K562 (cell line): ENCODE measurements around the gene CDCP1. TPM values are rescaled to one million over a fixed set of nuclear protein-coding genes. Genes with fewer than 3 reads are reported as not detected.
A peak's percentile ranks its signal among the peaks of the same experiment; 100 is the strongest.

Experiments
- ATAC-seq: fragments of 200-7000 bp; cut with Tn5 transposase; 3 replicates; pipeline ENCODE4 v1.9.1; 2020; ENCODE audit warnings: moderate library complexity
- BruUV-seq: library from RNA; stranded (reverse); fragments of 400-500 nt; replicated peaks from 2 replicates; lab custom pipeline; 2021; lab: Mats Ljungman, UMichigan
- CTCF ChIA-PET: fragments of 300-600 bp; formaldehyde crosslinking; extraction: SDS; loops from one replicate; lab custom pipeline; 2021; ENCODE audit warnings: low intra/inter-chr PET ratio; lab: Yijun Ruan, JAX
- POLR2A ChIA-PET: fragments of 300-600, 350-650 bp; sonication (Branson Sonifier 250); formaldehyde crosslinking; extraction: SDS; loops from one replicate; lab custom pipeline; 2021; ENCODE audit warnings: antibody characterized with exemption, inconsistent platforms; lab: Yijun Ruan, JAX
- DNase-seq, 4 experiments: peaks; one replicate each; pipeline versions ENCODE4 v3.0.0 to v3.0.0-alpha.2; 2011 to 2018; ENCODE audit warnings: low spot score in 3 of 4, mixed read lengths in 3 of 4; ENCODE audit errors: extremely low read depth in 1 of 4
- FAIRE-seq: peaks from 2 replicates; lab custom pipeline; 2011; peaks lifted over from hg19 to GRCh38; lab: Jason Lieb, UNC
- H2AFZ ChIP-seq: 2 replicates; pipeline ENCODE4 v1.6.0; 2011; ENCODE audit warnings: low read depth, low read length, control low read depth, inconsistent platforms
- H3K27ac ChIP-seq: fragments of 200-600 bp; 3 replicates; pipeline ENCODE4 v1.8.0; 2011; ENCODE audit warnings: low read depth, mild to moderate bottlenecking, control low read depth, inconsistent platforms, low read length, moderate library complexity, mixed read lengths; ENCODE audit errors: extremely low read depth
- H3K27me3 ChIP-seq, 2 experiments: fragments of 300-600 bp in 1 of 2; 2 replicates in 1 of 2; 3 replicates in 1 of 2; pipeline versions ENCODE4 v1.6.0 to v1.8.0; 2011; ENCODE audit warnings: inconsistent platforms in 2 of 2, low read length in 2 of 2, mild to moderate bottlenecking in 1 of 2, mixed read lengths in 1 of 2, moderate library complexity in 1 of 2; ENCODE audit not compliant: control insufficient read depth in 2 of 2, insufficient read depth in 2 of 2
- H3K36me3 ChIP-seq: fragments of 300-600 bp; 3 replicates; pipeline ENCODE4 v1.8.0; 2011; ENCODE audit warnings: mild to moderate bottlenecking, low read length, inconsistent platforms; ENCODE audit not compliant: control insufficient read depth, insufficient read depth
- H3K4me1 ChIP-seq, 2 experiments: fragments of 200-600 bp in 1 of 2; replicated peaks in 1 of 2; 2 replicates in 1 of 2; 3 replicates in 1 of 2; pipeline versions ENCODE4 v1.5.1 to v1.8.0; 2011; ENCODE audit warnings: inconsistent platforms in 2 of 2, low read length in 2 of 2, mild to moderate bottlenecking in 1 of 2, mixed read lengths in 1 of 2, moderate library complexity in 1 of 2; ENCODE audit not compliant: control insufficient read depth in 2 of 2, insufficient read depth in 2 of 2
- H3K4me2 ChIP-seq: 2 replicates; pipeline ENCODE4 v1.6.1; 2011; ENCODE audit warnings: low read length, control low read depth, inconsistent platforms, mixed read lengths; ENCODE audit not compliant: insufficient read depth
- H3K4me3 ChIP-seq: fragments of 200-600 bp; sonication (generic), shearing (Covaris generic); 2 replicates; pipeline ENCODE4 v1.5.1; 2016; ENCODE audit warnings: control low read depth, inconsistent platforms
- H3K79me2 ChIP-seq: fragments of 200-600 bp; 3 replicates; pipeline ENCODE4 v1.8.0; 2011; ENCODE audit warnings: low read length, inconsistent platforms; ENCODE audit not compliant: control insufficient read depth, insufficient read depth
- H3K9ac ChIP-seq, 2 experiments: 2 replicates each; pipeline versions ENCODE4 v1.6.0 to v1.6.1; 2011; ENCODE audit warnings: low read depth in 2 of 2, low read length in 2 of 2, control low read depth in 1 of 2, inconsistent platforms in 1 of 2, mild to moderate bottlenecking in 1 of 2, mixed read lengths in 1 of 2; ENCODE audit not compliant: insufficient read depth in 1 of 2
- H3K9me1 ChIP-seq: one replicate; pipeline ENCODE4 v1.6.0; 2011; ENCODE audit warnings: inconsistent platforms, mild to moderate bottlenecking, low read length, moderate library complexity; ENCODE audit not compliant: control insufficient read depth, insufficient read depth
- H3K9me3 ChIP-seq: replicated peaks from 2 replicates; pipeline ENCODE4 v1.5.1; 2011; ENCODE audit warnings: low read depth, low read length, inconsistent platforms; ENCODE audit not compliant: control insufficient read depth, insufficient read depth
- H4K20me1 ChIP-seq: replicated peaks from 2 replicates; pipeline ENCODE4 v1.6.1; 2011; ENCODE audit warnings: low read length, inconsistent platforms, mixed read lengths; ENCODE audit not compliant: control insufficient read depth, insufficient read depth
- ATF1 ChIP-seq, 2 experiments: fragments of 450-650 bp in 1 of 2; IDR thresholded peaks; 2 replicates each; pipeline ENCODE4 v1.6.1; 2016; ENCODE audit warnings: missing compliant biosample characterization in 1 of 2, missing genetic modification characterization in 1 of 2
- C11orf30 ChIP-seq: fragments of 450-650 bp; IDR thresholded peaks from 2 replicates; pipeline ENCODE4 v1.6.1; 2016; ENCODE audit warnings: low read depth, mild to moderate bottlenecking
- CBFB ChIP-seq: sonication (generic); formaldehyde crosslinking; IDR thresholded peaks from 2 replicates; pipeline ENCODE4 v1.4.0; 2020; ENCODE audit warnings: mild to moderate bottlenecking, missing genetic modification reagents
- CEBPB ChIP-seq: fragments of 450-650 bp; IDR thresholded peaks from 2 replicates; pipeline ENCODE4 v1.6.1; 2016; ENCODE audit warnings: missing genetic modification characterization, missing compliant biosample characterization
- ILF3 ChIP-seq: fragments of 450-650 bp; IDR thresholded peaks from 2 replicates; pipeline ENCODE4 v1.6.1; 2018; ENCODE audit warnings: antibody characterized with exemption, mild to moderate bottlenecking, moderate library complexity, borderline replicate concordance
- L3MBTL2 ChIP-seq: fragments of 450-650 bp; IDR thresholded peaks from 2 replicates; pipeline ENCODE4 v1.6.1; 2016; ENCODE audit warnings: mild to moderate bottlenecking, moderate library complexity
- MAZ ChIP-seq, 2 experiments: fragments of 450-650 bp in 1 of 2; sonication (generic) in 1 of 2; formaldehyde crosslinking; IDR thresholded peaks in 1 of 2; conservative IDR thresholded peaks in 1 of 2; 2 replicates each; pipeline versions ENCODE4 v1.4.0 to v1.5.0; 2020; ENCODE audit warnings: mild to moderate bottlenecking in 1 of 2, missing genetic modification reagents in 1 of 2
- PHB2 ChIP-seq: fragments of 450-650 bp; IDR thresholded peaks from 2 replicates; pipeline ENCODE4 v1.6.1; 2017; ENCODE audit warnings: low read depth
- POLR2AphosphoS5 ChIP-seq: IDR thresholded peaks from 2 replicates; pipeline ENCODE4 v1.6.1; 2011; ENCODE audit warnings: mild to moderate bottlenecking, low read depth, low read length, moderate library complexity; ENCODE audit not compliant: control insufficient read depth, insufficient read depth
- POLR2H ChIP-seq: IDR thresholded peaks from 2 replicates; pipeline ENCODE4 v1.6.1; 2016; ENCODE audit warnings: missing genetic modification characterization, low read depth, mild to moderate bottlenecking, control low read depth, missing compliant biosample characterization, moderate library complexity
- PREB ChIP-seq: sonication (generic); formaldehyde crosslinking; IDR thresholded peaks from 2 replicates; pipeline ENCODE4 v1.8.1; 2023; ENCODE audit warnings: mild to moderate bottlenecking, missing genetic modification reagents
- SIN3A ChIP-seq, 2 experiments: fragments of 150-350 bp in 1 of 2; IDR thresholded peaks; 2 replicates each; pipeline ENCODE4 v1.6.1; 2011 to 2016; ENCODE audit warnings: borderline replicate concordance in 2 of 2, low read depth in 2 of 2, low read length in 2 of 2, mild to moderate bottlenecking in 2 of 2, moderate library complexity in 2 of 2; ENCODE audit not compliant: control insufficient read depth in 1 of 2
- SREBF1 ChIP-seq: fragments of 150-350 bp; IDR thresholded peaks from 2 replicates; pipeline ENCODE4 v1.6.1; 2014; ENCODE audit warnings: antibody characterized with exemption, low read depth, low read length, borderline replicate concordance
- ZNF316 ChIP-seq: fragments of 450-650 bp; IDR thresholded peaks from 2 replicates; pipeline ENCODE4 v1.6.1; 2016
- ZNF740 ChIP-seq, 3 experiments: fragments of 200-800 bp in 1 of 3; sonication (Bioruptor generic) in 1 of 3; sonication (generic) in 1 of 3; formaldehyde crosslinking in 1 of 3; IDR thresholded peaks; 2 replicates each; pipeline versions ENCODE4 v1.6.1 to v1.8.0; 2016 to 2022; ENCODE audit warnings: mild to moderate bottlenecking in 2 of 3, missing compliant biosample characterization in 2 of 3, missing genetic modification characterization in 2 of 3, missing genetic modification reagents in 1 of 3
- ZNF75A ChIP-seq: fragments of 450-650 bp; formaldehyde crosslinking; IDR thresholded peaks from 2 replicates; pipeline ENCODE4 v1.4.0; 2020; ENCODE audit warnings: mild to moderate bottlenecking
- WGBS: fragments of 100-300 bp; shearing (Covaris generic); methylation state at CpG from one replicate; pipeline ENCODE4 v1.1.6; 2016; ENCODE audit warnings: low coverage, mixed read lengths; ENCODE audit not compliant: insufficient coverage; ENCODE audit errors: missing lambda C conversion rate; 5-methylcytosine and 5-hydroxymethylcytosine counted together
- in situ Hi-C: fragments of 300-500 bp; cut with MboI; formaldehyde crosslinking; loops from 4 replicates; pipeline ENCODE4 v1.15.0; 2018; ENCODE audit warnings: inconsistent platforms, mixed read lengths
- intact Hi-C: fragments of 100-400 bp; cut with micrococcal nuclease; formaldehyde crosslinking; loops from 2 replicates; pipeline ENCODE4 v1.14.2; 2022
- polyA plus RNA-seq, 8 experiments: library from polyadenylated mRNA; depleted of rRNA in 4 of 8; stranded (reverse) in 5 of 8; unstranded in 3 of 8; fragments of >200 nt; fragmentation: Nextera tagmentation in 2 of 8; fragmentation: Illumina TruSeq in 1 of 8; extraction: Ambion mirVana in 2 of 8; extraction: Trizol in 1 of 8; gene quantifications; 2 replicates each; pipeline versions ENCODE4 v1.2.1 to v1.2.3, GENCODE V29; 2011 to 2014; ENCODE audit warnings: inconsistent platforms in 1 of 8, missing spikeins in 1 of 8
- total RNA-seq, 7 experiments: library from RNA; depleted of rRNA in 6 of 7; stranded (reverse); fragments of >200 nt in 6 of 7; fragmentation: Illumina TruSeq in 2 of 7; extraction: Trizol in 2 of 7; gene quantifications; 2 replicates each; pipeline versions ENCODE4 v1.2.1 to v1.2.3, GENCODE V29; 2011 to 2021; ENCODE audit warnings: low replicate concordance in 1 of 7
- TF ChIP-seq, protein P1 (sequence below): sonication (generic); formaldehyde crosslinking; IDR thresholded peaks from 2 replicates; pipeline ENCODE4 v1.5.0; 2020; ENCODE audit warnings: missing genetic modification reagents

The CDCP1 gene
- total and polyA plus RNA-seq, 9 of the 15 experiments (the other 6 are each of a cell fraction or from before 2014, with no cell fraction given), result 3.9 to 16.4 (median 5.2) TPM

DNA sequence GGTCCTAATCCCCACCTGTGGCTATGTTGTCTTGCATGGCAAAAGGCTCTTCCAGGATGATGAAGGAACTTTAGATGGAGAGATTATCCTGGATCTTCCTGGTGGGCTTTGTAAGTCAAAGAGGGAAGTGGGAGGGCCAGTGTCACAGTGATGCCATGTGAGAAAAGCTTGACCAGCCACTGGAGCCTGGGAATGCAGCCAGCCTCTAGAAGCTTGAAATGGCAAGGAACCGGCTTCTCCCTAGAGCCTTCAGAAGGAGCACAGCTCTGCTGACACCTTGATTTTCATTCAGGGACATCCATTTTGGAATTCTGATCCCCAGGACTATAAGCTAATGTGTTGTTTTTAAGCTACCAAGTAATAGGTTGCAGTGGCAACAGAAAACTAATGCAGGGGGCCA lies 61.8 kb downstream of the CDCP1 start (continued):
- TF ChIP-seq MAZ (CRISPR knock-in tag; conservative IDR thresholded peaks at IDR 0.05 in 1 of 2, IDR thresholded peaks at IDR 0.05 in 1 of 2) (0 out of 4 replicates have a peak, but pooled peaks of 1 of the 2 experiments have one; percentile 25), CEBPB (tag) (no peak), POLR2H (tag) (0 out of 2 replicates have a peak, but pooled peaks have one; percentile 36)
- TF ChIP-seq, all 486 proteins: peak for 4

DNA sequence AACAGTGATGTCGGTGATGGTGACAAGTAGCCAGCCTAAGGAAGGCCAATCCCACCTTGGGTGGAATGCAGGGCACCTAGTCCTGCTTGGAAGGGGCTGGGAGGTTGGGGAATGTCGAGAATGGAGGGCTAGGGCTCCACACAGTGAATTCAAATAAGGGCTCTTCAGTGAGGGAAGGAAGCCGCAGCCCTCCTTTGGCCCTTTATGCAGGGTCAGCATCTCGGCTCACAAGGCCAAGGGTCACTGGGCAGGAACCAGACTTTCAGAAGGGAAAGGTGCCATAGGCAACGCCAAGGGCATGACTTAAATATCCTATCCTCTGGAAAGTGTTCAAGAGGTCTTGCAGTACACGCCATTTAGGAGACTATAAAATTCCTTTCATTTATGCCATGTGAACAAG lies 63.2 kb downstream of the CDCP1 start:
- Histone ChIP-seq H3K4me3 (no peak overlapping the region), H3K27me3 (no peaks in the 10 kb centered on the region), H2AFZ (peak overlapping the region; percentile 58; the same call in 1 of the 2 replicates), H3K36me3 (peaks cover 8% of the 10 kb centered on the region; the same call in 2 of the 3 replicates), H3K4me1 (peaks cover 22 to 80% of the 10 kb centered on the region in 2 experiments), H4K20me1 (no peaks in the 10 kb centered on the region), H3K79me2 (peaks cover 8% of the 10 kb centered on the region; the same call in 1 of the 3 replicates), H3K4me2 (no peak overlapping the region), H3K9ac (no peak overlapping the region), H3K27ac (no peak overlapping the region; the same call in 2 of the 3 replicates), H3K9me1 (no peaks in the 10 kb centered on the region), H3K9me3 (no peaks in the 10 kb centered on the region)
- ChIA-PET POLR2A (interaction anchor here (0.6 kb wide), 1 partner anchor 53 kb away, joined by 3 read pairs; no protein-coding TSS in a partner anchor), CTCF (interaction anchor here (0.7 kb wide), 1 partner anchor 1962 kb away, joined by 9 read pairs; no protein-coding TSS in a partner anchor)
- BruUV-seq, result no TSS peak
- FAIRE-seq (no peak), ATAC-seq (no peak), DNase-seq (no peak)
- in situ Hi-C loops (no loop called here), intact Hi-C loops (no loop called here)
- 65% methylated on average over 6 of the region's 6 CpGs for WGBS
- no peak for TF ChIP-seq SREBF1
- TF ChIP-seq, protein P1, sequence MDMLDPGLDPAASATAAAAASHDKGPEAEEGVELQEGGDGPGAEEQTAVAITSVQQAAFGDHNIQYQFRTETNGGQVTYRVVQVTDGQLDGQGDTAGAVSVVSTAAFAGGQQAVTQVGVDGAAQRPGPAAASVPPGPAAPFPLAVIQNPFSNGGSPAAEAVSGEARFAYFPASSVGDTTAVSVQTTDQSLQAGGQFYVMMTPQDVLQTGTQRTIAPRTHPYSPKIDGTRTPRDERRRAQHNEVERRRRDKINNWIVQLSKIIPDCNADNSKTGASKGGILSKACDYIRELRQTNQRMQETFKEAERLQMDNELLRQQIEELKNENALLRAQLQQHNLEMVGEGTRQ (CRISPR knock-in tag), result 0 out of 2 replicates have a peak, but pooled peaks have one; percentile 1
- TF ChIP-seq CBFB (CRISPR knock-in tag), result no peak
- TF ChIP-seq ILF3, result no peak
- TF ChIP-seq SIN3A (IDR thresholded peaks at IDR 0.05; ENCODE audit: borderline replicate concordance in 2 of 2, control insufficient read depth in 1 of 2, low read depth in 2 of 2, low read length in 2 of 2), result no peak
- 0 out of 2 replicates have a peak, but pooled peaks have one; percentile 8 for TF ChIP-seq L3MBTL2
- TF ChIP-seq ZNF316, result peak; percentile 64
- TF ChIP-seq ZNF740 (CRISPR knock-in tag; IDR thresholded peaks at IDR 0.05), result no peak
- TF ChIP-seq ZNF740 (tag; IDR thresholded peaks at IDR 0.05), result no peak
- TF ChIP-seq ZNF75A (CRISPR knock-in tag), result no peak
- TF ChIP-seq POLR2AphosphoS5, result no peak
- TF ChIP-seq PHB2, result no peak
- TF ChIP-seq C11orf30, result peak; percentile 64
- no peak for TF ChIP-seq PREB (CRISPR knock-in tag)
- TF ChIP-seq ATF1 (CRISPR knock-in tag; IDR thresholded peaks at IDR 0.05), result no peak
- TF ChIP-seq ATF1 (tag; IDR thresholded peaks at IDR 0.05), result no peak
